GM19351 (cell line): ENCODE data around the gene PLXNB2.
A peak's percentile ranks its signal among the peaks of the same experiment; 100 is the strongest.

Experiments
- ATAC-seq: cut with Tn5 transposase; IDR thresholded peaks from one replicate; pipeline ENCODE4 v1.9.1; 2021; ENCODE audit warnings: mild to moderate bottlenecking, moderate library complexity; ENCODE audit not compliant: unreplicated experiment

PLXNB2 gene

DNA sequence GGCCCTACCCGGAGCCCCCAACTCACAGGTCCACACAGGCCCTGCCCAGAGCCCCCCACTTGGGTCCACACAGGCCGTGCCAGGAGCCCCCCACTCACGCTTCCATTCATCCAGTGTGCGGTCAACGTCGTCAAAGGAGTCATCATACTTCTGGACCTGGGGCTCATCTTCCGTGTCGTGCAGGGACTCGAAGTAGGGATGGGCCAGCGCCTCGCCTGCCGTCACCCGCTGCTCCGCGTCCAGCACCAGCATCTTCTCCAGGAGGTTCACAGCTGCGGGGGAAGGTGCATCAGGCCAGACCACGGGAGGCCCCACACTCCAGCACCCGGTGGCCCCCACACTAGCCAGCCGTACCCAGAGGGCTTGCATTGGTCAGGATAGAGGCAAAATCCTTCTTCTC lies 52.3 kb downstream of the PLXNB2 start:
- no peak for ATAC-seq

DNA sequence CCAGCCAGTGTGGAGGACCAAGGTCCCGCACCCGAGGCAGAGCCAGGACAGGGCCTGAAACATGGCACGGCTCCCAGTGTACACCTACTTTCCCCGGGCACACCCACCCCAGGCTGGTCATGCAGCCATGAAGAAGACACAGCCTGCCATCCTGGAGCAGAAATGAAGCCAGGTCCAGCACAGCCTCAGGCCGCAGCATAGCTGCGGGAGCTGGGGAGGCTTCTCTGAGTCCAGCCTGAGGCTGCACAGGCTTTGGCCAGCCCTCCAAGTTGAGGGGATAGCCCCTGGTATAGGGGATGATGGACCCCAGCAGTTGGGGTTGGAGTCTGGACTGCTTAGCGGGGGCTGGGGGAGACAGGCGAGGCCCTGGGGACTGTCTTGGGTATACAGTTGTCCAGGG lies 53.5 kb downstream of the PLXNB2 start:
- ATAC-seq = no peak

DNA sequence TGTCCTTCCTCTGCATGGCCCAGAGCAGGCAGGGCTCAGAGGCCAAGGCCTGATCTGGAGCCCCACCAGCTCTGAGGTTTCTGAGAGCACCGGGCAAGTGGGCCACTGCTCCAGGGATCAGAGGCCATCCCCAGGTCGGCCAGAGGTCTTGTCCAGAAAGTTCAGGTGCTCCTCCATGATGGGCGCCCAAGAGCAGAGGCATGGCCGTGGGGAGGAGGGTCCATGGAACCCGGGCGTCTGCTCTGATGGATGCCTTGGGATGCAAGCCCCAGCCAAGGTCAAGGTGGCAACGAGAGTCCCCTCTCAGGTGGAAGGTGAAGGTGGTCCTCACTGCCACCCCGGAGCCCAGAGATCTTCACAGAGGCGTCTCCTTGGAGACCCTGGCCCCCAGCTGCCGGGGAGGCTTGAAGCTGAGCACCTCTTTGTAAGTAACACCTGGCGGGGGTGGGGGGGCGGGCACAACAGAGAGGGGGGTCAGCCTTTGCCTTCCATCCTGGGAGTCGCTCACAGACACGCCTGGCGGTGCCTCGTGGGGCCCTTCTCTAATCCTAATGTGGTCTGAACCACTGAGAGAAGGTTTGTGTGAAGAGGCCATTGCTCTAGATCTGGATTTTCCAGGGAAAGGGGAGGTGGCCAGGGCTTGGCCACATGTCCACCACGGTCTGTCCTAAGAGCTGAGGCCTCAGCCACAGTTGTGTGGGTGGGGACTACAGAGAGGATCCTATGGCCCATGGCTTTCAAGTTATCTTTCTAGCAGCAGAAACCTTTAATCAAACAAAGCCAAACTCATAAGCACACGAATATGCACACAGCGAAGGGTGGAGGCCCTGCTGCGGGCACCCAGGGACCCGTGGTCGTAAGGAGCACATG lies 54.2 kb downstream of the PLXNB2 start:
- ATAC-seq = no peak

DNA sequence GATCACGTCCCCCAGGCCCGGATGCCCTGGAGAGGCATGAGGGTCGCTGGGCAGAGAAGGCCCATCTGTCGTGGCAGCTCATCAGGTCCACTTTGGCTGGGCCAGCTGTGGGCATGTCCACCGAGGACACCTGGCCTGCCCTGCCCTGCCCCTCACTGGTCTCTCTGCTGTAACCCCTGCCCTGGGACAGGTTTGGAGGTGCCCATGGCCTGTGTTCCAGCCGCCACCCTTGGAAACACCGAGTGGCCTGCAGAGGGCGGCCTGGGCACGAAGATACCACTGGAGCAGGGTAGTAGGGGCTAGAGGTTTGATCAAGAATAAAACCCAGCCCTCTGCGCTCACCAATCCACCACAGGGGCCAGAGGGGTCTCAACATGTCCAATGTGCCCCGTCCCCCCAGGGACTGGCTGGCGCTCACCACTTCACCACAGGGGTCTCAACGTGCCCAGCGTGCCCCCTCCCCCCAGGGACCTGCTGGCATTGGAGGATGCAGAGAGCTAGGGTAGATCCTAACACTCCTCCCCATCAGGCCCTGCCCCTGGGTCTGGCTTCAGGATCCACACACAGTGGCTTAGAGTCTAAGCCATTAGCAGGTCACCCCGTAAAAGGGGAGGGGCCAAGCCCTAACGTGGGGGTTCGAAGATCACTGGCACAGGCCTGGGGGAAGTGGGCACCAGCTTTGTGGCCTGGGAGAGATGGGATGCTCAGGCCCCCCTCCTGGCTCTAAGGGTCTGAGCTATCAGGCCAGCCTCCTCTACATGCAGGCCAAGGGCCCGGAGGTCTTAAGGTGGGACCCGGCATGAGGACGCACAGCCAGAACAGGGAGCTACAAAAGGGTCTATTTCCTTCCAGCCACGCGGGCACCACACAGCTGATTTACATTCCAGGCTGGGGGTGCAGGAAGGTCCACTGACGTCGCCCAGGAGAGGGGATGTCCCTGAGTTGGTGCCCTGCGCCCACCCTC lies 55.1 kb downstream of the PLXNB2 start:
- no peak for ATAC-seq

DNA sequence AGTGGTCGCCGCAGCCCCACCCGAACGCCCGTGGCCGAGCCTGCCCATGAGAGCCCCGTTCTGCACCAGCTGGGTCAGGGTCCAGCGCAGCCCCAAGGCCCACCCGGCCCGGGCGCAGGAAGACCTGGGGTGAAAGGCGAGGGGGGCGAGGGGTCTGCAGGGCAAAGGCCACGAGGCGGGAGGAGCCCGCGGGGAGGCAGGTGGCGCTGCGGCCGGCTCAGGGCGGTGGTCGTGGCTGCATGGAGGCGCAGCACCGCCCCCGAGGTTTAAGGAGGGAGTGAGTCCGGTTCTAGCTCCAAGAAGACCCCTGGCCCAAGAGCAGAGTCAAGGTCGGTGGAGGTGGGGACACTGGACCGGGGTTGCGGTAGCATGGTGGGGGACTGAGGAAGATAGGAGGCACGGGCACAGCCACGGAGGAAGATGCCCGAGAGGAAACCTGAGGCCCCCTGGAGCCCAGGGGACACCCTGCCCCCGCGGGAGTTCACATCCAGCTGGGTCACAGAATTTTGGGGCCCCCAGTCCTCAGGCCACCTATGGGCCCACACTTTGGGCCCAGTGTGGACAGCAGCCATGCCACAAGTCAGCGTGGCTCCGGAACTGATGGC lies 55.9 kb downstream of the PLXNB2 start:
- no peak for ATAC-seq

DNA sequence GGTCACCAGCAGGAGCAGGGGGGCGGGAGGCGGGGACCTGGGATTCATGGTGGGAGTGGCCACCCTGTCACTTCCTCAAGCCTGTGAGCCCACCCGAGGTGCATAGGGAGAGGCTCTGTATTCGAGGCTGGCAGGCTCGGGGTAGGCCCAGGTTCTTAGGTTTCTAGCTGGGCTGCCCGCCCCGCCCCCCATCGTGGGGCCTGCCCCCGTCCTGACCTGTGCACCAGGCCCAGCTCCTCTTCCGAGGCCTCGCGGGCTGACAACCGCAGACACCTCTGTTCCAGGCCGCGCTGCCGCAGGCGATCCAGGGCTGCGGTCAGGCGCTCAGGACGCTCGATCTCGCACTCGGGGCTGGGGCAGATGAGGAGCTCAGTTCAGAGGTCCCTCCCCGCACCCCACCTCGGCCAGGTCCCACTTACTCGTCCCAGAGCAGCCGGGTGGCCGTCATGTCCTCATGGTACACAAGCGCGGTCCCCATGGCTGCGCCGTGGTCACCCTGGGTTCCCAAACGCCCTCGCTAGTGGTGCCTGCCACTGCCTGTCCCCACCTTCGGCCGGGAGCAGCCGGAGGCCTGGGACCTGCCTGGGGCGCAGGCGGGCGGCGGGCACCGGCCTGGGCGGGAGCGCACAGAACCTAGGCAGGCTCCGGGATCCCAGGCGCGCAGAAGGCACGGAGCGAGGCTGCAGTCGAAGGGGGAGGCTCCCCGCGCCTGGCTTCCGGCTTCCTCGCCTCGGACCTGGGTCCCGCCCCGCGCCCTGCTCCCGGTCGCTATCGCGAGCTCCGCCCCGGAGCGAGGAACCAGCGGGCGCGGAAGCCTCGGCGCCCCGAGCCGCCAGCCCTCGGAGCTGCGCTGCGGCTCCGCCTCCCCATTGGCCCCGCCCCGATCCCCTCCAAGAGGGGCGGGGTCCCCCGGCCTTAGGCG lies 56.6 kb downstream of the PLXNB2 start, which contains the start of gene HDAC10:
Gene HDAC10 (minus strand): TSS at position 711 of the 922 bp plus-strand sequence. CDS start 233 bp downstream, at position 478.
- peak; percentile 65 for ATAC-seq

DNA sequence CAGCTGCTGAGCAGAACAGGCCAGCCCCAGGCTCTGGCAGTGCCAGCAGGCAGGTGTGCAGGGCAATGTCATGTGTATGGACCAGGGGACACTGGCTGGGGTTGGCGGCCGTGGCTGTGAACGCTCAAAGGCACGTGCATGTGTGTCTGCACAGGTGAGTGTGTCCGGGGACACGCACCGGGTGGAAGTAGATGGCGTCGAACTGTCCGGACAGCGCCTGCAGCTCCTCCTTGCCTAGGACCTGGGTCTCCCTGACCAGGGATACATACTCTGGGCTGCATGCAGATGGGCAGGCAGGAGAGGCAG lies 57.2 kb downstream of the PLXNB2 start:
- ATAC-seq = no peak

DNA sequence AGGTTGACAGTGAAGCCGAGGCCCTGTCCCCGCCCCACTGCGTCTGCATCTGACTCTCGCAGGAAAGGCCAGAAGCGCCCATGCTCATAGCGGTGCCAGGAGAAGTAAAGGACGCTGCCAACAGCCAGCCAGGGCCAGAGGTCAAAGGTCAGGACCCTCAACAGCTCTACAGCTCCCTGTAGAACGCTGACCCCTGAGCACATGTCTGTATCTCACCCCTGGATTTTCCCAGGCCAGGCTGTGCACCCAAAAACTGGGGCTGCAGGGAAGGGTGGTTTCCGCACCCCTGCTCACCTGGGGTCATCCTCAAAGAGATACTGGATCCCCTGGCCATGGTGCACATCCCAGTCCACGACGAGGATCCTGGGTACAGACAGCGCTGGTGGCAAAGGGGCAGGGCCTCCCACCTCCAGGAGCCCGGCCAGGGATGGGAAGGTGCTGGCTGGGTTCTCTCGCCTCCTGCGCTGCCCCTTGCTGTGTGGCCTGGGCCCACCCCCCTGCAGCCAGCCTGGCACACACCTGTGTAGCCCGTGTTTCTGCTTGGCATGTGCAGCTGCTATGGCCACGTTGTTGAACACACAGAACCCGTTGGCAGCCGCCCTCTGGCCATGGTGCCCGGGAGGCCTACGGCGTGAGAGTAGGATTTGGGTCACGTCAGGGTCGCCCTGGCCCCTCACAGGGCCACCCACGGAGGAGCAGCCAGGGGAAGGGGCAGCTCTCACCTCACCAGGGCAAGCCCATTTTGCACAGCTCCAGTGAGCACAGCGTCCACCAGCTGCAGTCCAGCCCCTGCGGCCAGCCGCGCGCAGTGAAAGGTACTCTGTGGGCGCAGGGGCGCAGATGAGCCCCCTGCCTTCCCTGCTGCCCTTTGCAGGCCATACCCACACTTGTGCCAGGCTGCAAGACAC lies 57.9 kb downstream of the PLXNB2 start:
- no peak for ATAC-seq

DNA sequence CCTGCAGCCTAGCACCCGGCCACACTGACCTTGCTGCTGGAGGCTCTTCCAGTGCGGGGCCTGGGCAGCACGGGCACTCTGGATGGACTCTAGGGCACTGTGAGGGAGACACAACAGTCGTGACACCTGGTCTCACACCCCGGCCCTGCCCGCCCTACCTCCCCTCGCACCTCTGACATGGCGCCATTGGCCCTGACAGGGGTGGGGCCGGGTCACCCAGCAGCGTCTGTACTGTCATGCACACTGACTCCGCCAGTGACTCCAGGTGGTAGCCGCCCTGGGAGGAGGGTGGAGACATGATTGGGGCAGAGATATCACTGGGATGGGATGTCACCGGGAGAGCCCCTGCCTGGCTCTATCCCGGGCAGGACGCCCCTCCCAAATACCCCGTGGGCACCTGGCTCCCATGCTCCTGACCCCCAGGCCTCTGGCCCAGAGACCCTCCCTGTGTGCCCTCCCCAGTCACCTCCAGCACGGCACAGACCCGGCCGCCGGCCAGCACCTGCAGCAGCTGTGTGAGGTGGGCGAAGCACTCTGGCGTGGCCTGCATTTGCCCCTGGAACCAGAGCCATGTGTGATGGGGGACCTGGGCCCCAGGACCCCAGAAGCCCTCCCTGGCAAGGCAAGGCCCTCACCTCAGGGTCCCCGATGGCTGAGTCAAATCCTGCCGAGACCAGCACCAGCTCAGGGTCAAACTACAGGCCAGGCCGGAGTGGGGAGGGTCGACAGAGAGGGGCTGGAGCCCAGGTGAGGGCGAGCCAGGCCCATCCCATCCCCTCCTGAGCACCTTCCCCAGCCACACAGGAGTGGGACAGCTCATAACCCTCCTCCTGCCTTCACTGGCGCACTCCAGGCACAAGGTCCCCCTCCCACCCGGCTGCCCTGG lies 59.0 kb downstream of the PLXNB2 start:
- ATAC-seq = no peak

DNA sequence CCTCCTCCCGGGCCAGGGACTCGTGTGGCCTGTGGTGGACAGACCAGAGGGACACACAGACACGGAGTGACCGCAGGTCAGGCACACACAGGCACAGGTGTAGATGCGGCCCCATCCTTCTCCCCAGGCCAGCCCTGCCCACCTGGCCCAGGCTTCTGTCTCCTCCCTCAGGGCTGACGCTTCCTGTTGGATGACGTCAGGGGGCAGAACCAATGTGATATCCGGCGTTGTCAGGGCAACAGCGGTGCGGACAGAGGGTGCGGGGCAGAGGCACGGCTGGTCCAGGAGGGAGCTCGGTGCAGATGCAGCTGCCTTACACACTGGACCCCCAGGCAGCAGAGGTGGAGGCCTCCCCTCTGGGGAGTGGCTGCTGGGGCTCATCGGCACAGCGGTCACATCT lies 59.7 kb downstream of the PLXNB2 start:
- ATAC-seq = no peak

DNA sequence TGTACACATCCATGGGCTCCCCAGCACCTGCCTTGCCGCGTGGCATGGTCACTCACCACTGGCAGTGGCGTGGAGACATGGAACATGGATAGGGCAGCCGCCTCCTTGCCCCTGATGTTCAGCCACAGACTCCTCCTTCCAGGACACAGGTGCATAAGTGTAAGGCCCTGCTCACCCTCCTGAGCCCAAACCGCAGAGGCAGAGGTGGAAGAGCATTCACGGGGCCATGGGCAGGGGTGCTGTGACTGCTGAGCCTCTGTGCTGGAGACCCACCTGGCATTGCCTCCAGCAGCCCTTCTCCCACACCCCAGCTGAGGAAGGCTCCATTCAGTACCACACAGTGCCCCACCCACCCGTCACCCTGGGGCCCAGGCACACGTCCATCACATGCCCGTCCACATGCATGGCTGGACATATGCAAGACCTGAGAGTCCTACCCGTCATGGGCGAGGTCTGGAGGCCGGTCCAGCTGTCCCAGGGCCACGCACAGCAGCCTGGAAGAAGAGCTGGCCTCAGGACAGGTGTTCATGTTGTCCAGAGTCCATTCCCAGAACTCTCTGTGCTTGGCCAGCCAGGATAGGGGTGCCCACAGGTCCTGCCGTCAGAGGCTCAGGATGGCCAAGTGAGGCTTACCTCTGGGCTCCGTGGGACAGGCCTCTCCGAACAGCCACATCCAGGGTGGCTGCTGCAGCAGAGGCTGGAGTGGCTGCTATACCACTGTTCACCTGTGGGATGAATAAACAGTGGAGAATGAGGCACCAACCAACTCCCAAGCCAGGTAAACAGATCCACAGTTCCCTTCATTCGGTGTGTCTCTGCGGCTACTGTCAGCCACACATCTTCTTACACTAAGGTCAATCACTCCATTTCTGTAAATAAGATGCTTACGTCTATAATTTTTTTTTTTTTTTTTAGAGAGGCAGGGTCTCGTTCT lies 60.9 kb downstream of the PLXNB2 start:
- no peak for ATAC-seq

DNA sequence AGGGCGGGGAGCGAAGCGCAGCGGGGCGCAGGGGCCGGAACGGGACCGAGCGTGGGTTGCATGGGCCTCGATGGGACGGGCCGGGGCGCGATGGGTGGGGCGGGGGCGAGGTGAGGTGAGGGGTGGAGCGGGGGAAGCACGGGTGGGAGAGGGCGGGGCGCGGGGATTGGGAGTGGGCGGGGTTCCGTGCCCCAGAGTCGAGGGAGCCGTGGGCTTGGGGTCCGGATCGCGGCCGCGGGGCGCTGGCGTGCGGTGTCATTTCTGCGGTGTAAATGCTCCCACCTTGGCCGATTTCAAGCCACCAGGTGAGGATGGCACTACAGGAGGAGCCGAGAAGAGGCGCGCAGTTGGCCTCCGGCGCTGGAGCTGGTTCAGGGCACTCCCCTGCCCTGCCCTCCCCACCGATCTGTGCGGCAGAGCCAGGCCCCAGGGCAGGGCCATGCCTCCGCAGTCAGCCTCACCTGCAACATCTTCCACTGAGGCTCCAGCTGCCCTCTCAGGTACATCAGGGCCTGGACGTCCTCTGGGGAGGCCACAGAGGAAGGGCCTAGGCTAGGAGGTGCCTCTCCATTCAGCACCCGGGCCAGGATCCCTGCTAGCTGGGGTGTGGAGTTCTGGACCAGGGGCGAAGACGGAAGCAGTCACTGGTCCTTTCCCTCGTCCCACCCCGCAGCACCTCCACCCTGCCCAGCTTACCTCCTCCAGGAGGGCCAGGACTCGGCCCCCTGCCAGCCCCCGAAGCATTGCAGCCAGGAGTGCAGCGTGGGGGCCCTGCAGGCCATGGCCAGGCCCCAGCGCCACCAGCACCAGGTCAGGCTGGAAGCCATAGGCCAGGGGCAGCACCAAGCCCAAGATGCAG lies 62.0 kb downstream of the PLXNB2 start:
- ATAC-seq = no peak

DNA sequence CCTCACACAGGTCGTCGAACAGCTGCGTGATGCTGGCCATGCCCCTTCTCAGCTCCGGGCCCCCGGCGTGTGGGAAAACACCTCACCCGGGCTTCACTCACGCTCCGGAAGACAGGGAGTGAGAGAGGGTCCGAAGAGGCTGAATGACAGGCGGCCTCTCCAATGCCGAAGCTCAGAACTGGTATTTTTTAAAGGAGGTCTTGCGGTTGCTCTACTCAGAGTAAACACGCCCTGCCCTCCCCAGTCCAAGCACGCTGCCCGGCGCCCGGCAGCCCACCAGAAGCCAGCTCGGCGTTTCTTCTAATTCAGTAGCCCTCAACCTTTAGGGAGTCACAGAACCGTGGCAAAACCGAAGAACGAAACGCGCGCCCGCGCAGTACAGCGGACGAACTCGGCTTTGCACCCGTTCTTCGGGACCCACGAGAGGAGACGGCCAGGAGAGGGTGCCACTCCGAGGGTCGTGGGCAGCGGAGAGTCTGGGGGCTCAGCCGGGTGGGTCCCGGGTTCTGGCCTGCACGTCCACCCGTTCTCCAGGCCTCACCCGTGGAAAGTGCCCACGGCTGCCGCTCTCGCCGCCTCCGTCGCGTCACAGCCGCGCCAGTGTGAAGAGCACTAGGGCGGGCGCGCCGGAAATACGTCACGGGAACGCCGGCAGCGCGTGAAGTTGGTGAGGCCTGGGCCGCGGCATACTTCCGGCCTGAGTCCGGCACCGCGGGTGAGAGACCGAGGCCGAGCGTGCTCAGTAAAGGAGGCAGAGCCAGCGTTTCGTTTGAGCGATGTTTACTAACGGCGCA lies 62.8 kb downstream of the PLXNB2 start, which contains the start of gene TUBGCP6:
Gene TUBGCP6 (minus strand): TSS at position 604 of the 794 bp plus-strand sequence. CDS start 564 bp downstream, at position 40.
- peak; percentile 55 for ATAC-seq

DNA sequence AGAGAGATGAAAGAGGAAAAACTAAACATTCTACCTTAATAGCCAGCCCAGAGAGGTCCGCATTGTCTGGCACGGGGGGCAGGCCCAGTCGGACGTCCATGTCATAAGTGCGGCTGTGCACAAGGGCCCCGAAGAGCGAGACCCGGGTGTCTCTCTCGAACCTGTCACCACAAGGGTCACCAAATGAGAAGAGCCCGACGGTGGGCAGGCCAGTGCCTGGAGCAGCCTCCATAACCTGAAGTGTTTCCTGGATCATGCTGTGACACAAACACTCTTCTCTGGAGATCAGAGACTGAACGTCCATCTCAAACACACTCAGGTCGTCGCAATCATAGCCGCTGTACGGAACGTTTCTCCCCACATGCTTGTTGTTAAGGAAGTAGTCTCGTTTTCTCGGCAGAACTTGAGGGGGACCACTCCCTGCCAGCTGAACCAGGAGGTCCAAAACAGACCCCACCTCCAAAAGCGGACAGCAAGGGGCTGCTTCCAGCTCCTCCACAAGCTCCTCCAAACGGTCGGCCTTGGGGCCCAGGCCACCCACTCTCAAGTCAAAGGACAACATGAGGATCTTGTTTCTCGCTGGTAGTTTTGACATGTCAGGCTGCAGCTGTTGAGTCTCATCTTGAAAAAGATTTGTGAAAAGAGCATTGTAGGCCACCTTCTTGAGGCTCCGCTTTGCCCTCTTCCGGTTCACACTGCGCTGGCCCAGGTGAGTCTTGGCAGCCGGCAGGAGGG lies 63.6 kb downstream of the PLXNB2 start:
- ATAC-seq = no peak
